Endothelial cell of umbilical vein (primary cell): Measurements from ENCODE around the gene ZDHHC19. TPM values are rescaled to one million over a fixed set of nuclear protein-coding genes. Genes with fewer than 3 reads are reported as not detected.

Experiments
- BruUV-seq: library from RNA; stranded (reverse); fragments of 400-500 nt; replicated peaks from 2 replicates; lab custom pipeline; 2021; lab: Mats Ljungman, UMichigan
- CTCF ChIA-PET: fragments of 300-600, 350-600 bp; sonication (Branson Sonifier 250); formaldehyde crosslinking; loops from one replicate; lab custom pipeline; 2021; ENCODE audit warnings: antibody characterized with exemption, inconsistent platforms; lab: Charles Lee
- POLR2A ChIA-PET: fragments of 300-600, 350-600 bp; sonication (Branson Sonifier 250); formaldehyde crosslinking; loops from one replicate; lab custom pipeline; 2021; ENCODE audit warnings: antibody characterized with exemption, inconsistent platforms; lab: Charles Lee
- DNase-seq: peaks from one replicate; pipeline ENCODE4 v3.0.0-alpha.2; 2011; ENCODE audit warnings: low read depth, low spot score
- FAIRE-seq: peaks from 2 replicates; lab custom pipeline; 2011; peaks lifted over from hg19 to GRCh38; lab: Jason Lieb, UNC
- H2AFZ ChIP-seq: 2 replicates; pipeline ENCODE4 v1.6.0; 2012; ENCODE audit warnings: low read depth, low read length, control low read depth, inconsistent platforms
- H3K27ac ChIP-seq: 2 replicates; pipeline ENCODE4 v1.5.1; 2011; ENCODE audit warnings: low read depth, mild to moderate bottlenecking, control low read depth, low read length, moderate library complexity; ENCODE audit not compliant: insufficient read depth
- H3K27me3 ChIP-seq, 2 experiments: 2 replicates each; pipeline versions ENCODE4 v1.6.0 to v1.6.1; 2011; ENCODE audit warnings: low read length in 2 of 2, mixed read lengths in 1 of 2; ENCODE audit not compliant: control insufficient read depth in 2 of 2, insufficient read depth in 2 of 2
- H3K36me3 ChIP-seq, 2 experiments: 2 replicates in 1 of 2; 3 replicates in 1 of 2; pipeline ENCODE4 v1.5.1; 2011; ENCODE audit warnings: low read length in 2 of 2, mild to moderate bottlenecking in 1 of 2, moderate library complexity in 1 of 2; ENCODE audit not compliant: control insufficient read depth in 2 of 2, insufficient read depth in 2 of 2; ENCODE audit errors: extremely low read depth in 1 of 2
- H3K4me1 ChIP-seq: 3 replicates; pipeline ENCODE4 v1.5.1; 2011; ENCODE audit warnings: mild to moderate bottlenecking, low read length; ENCODE audit not compliant: control insufficient read depth, insufficient read depth; ENCODE audit errors: extremely low read depth
- H3K4me2 ChIP-seq: 2 replicates; pipeline ENCODE4 v1.6.1; 2011; ENCODE audit warnings: low read length, control low read depth, mixed read lengths; ENCODE audit not compliant: insufficient read depth
- H3K4me3 ChIP-seq, 3 experiments: fragments of 200-600 bp in 1 of 3; sonication (generic), shearing (Covaris generic) in 1 of 3; replicated peaks in 1 of 3; 2 replicates each; pipeline ENCODE4 v1.5.1; 2011 to 2016; ENCODE audit warnings: control low read depth in 3 of 3, low read length in 3 of 3, mild to moderate bottlenecking in 2 of 3, inconsistent platforms in 1 of 3, low read depth in 1 of 3, moderate library complexity in 1 of 3; ENCODE audit not compliant: insufficient read depth in 1 of 3
- H3K79me2 ChIP-seq: 2 replicates; pipeline ENCODE4 v1.6.0; 2012; ENCODE audit warnings: low read length, inconsistent platforms; ENCODE audit not compliant: control insufficient read depth, insufficient read depth
- H3K9ac ChIP-seq: replicated peaks from 2 replicates; pipeline ENCODE3; 2011; ENCODE audit warnings: low read length, control low read depth; ENCODE audit not compliant: insufficient read depth; ENCODE audit errors: extremely low read depth
- H3K9me1 ChIP-seq: replicated peaks from 3 replicates; pipeline ENCODE4 v1.6.0; 2011; ENCODE audit warnings: mild to moderate bottlenecking, low read length; ENCODE audit not compliant: control insufficient read depth, insufficient read depth; ENCODE audit errors: extremely low read depth
- H3K9me3 ChIP-seq: replicated peaks from 2 replicates; pipeline ENCODE4 v1.5.1; 2012; ENCODE audit warnings: low read length, inconsistent platforms; ENCODE audit not compliant: control insufficient read depth, insufficient read depth
- H4K20me1 ChIP-seq: replicated peaks from 2 replicates; pipeline ENCODE3; 2011; ENCODE audit warnings: mild to moderate bottlenecking, low read length; ENCODE audit not compliant: control insufficient read depth, insufficient read depth; ENCODE audit errors: extremely low read depth
- EZH2 ChIP-seq: IDR thresholded peaks from 2 replicates; pipeline ENCODE4 v1.6.1; 2012; ENCODE audit warnings: borderline replicate concordance, low read depth, mild to moderate bottlenecking, moderate library complexity, low read length, inconsistent platforms; ENCODE audit not compliant: severe bottlenecking
- FOS ChIP-seq: IDR thresholded peaks from 2 replicates; pipeline ENCODE4 v1.6.1; 2011; ENCODE audit warnings: mild to moderate bottlenecking, low read length, moderate library complexity, borderline replicate concordance; ENCODE audit not compliant: insufficient read depth
- GATA2 ChIP-seq: IDR thresholded peaks from 2 replicates; pipeline ENCODE4 v1.7.0; 2011; ENCODE audit warnings: low read depth, mild to moderate bottlenecking, moderate library complexity, mixed read lengths, low read length; ENCODE audit not compliant: insufficient read length, insufficient read depth
- JUN ChIP-seq: IDR thresholded peaks from 2 replicates; pipeline ENCODE4 v1.6.1; 2011; ENCODE audit warnings: borderline replicate concordance, low read depth; ENCODE audit not compliant: insufficient read length, insufficient read depth
- MYC ChIP-seq: IDR thresholded peaks from one replicate; pipeline ENCODE4 v1.6.1; 2011; ENCODE audit warnings: mild to moderate bottlenecking, low read depth, low read length
- POLR2A ChIP-seq: IDR thresholded peaks from 2 replicates; pipeline ENCODE4 v1.6.1; 2012; ENCODE audit warnings: low read depth, mild to moderate bottlenecking, control low read depth, low read length
- POLR2AphosphoS5 ChIP-seq: IDR thresholded peaks from 2 replicates; pipeline ENCODE4 v1.6.1; 2012; ENCODE audit warnings: low read depth, mild to moderate bottlenecking, control low read depth, low read length, moderate library complexity; ENCODE audit not compliant: insufficient read depth
- dilution Hi-C: fragments of 300-500 bp; cut with MboI; formaldehyde crosslinking; loops from one replicate; pipeline ENCODE4 v1.15.0; 2019; ENCODE audit warnings: low sequenced_read_pairs; ENCODE audit not compliant: extremely low pct_ligation_motif_present
- intact Hi-C: fragments of 100-400 bp; cut with micrococcal nuclease; formaldehyde crosslinking; loops from one replicate; pipeline ENCODE4 v1.10.0; 2022
- polyA plus RNA-seq, 4 experiments: library from polyadenylated mRNA; depleted of rRNA in 3 of 4; stranded (reverse) in 3 of 4; unstranded in 1 of 4; fragments of >200 nt; gene quantifications; 2 replicates each; pipeline versions ENCODE4 v1.2.1 to v1.2.3, GENCODE V29; 2011 to 2012; ENCODE audit warnings: missing spikeins in 1 of 4
- total RNA-seq: library from RNA; stranded (reverse); gene quantifications from 2 replicates; pipeline ENCODE4 v1.2.3, GENCODE V29; 2021
- TF ChIP-seq, protein P1 (sequence below), 2 donors: IDR thresholded peaks; 1 replicate in 1 of 2; 2 replicates in 1 of 2; pipeline ENCODE4 v1.5.1; 2011; ENCODE audit warnings: low read length in 2 of 2, mild to moderate bottlenecking in 2 of 2, moderate library complexity in 2 of 2, control low read depth in 1 of 2, inconsistent platforms in 1 of 2, low read depth in 1 of 2; ENCODE audit not compliant: insufficient read depth in 1 of 2; ENCODE audit errors: extremely low read depth in 1 of 2
- TF ChIP-seq, protein P2 (sequence below): IDR thresholded peaks from 2 replicates; pipeline ENCODE4 v1.6.1; 2011; ENCODE audit not compliant: insufficient read depth, insufficient read length

ZDHHC19 gene
- total and polyA plus RNA-seq, 2 donors (not counting 3 experiments of a cell fraction or from before 2014, with no cell fraction given) = not detected

DNA sequence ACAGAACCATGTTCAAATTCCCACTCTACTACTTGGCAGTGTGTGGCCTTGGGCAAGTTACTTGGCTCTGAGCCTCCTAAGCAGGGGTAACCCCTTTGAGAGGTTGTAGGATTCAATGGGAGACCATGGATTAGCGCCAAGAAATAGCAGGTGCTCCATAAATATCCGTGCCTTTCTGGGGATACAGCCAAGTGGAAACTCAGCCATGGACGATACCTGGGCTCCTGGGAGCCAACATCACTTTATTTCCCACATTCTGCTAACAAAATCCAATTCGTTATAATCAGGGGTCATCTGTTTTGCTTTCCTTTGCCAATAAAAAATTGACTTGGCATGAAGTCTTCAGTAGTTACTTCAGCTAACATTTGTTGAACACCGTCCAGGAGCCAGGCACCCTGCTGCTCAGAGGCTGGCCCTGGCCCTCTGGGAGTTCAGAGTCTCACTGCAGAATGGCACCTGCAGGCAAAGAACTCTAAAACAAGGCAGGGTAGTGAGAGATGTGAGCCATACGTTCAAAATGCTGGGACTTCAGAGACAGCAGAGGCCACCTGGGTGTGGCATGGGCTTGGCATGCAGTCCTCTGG, 42.3 kb downstream of the ZDHHC19 start:
- Histone ChIP-seq H3K9me3 (no peaks in the 10 kb centered on the region), H3K4me2 (no peak overlapping the region), H3K9ac (no peak overlapping the region), H2AFZ (no peak overlapping the region), H3K36me3 (no peaks in the 10 kb centered on the region), H3K9me1 (no peaks in the 10 kb centered on the region), H3K27ac (no peak overlapping the region), H4K20me1 (no peaks in the 10 kb centered on the region), H3K4me3 (no peak overlapping the region), H3K4me1 (no peaks in the 10 kb centered on the region), H3K27me3 (no peaks in the 10 kb centered on the region), H3K79me2 (no peaks in the 10 kb centered on the region)
- POLR2A ChIA-PET = no interaction called here
- no peak for DNase-seq
- intact Hi-C loops (no loop called here), dilution Hi-C loops (no loop called here)
- no peak for FAIRE-seq
- BruUV-seq = no TSS peak
- CTCF ChIA-PET = no interaction called here
- TF ChIP-seq, protein P1, sequence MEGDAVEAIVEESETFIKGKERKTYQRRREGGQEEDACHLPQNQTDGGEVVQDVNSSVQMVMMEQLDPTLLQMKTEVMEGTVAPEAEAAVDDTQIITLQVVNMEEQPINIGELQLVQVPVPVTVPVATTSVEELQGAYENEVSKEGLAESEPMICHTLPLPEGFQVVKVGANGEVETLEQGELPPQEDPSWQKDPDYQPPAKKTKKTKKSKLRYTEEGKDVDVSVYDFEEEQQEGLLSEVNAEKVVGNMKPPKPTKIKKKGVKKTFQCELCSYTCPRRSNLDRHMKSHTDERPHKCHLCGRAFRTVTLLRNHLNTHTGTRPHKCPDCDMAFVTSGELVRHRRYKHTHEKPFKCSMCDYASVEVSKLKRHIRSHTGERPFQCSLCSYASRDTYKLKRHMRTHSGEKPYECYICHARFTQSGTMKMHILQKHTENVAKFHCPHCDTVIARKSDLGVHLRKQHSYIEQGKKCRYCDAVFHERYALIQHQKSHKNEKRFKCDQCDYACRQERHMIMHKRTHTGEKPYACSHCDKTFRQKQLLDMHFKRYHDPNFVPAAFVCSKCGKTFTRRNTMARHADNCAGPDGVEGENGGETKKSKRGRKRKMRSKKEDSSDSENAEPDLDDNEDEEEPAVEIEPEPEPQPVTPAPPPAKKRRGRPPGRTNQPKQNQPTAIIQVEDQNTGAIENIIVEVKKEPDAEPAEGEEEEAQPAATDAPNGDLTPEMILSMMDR (IDR thresholded peaks at IDR 0.05; ENCODE audit: extremely low read depth in 1 of 2, insufficient read depth in 1 of 2, low read depth in 1 of 2, low read length in 2 of 2) = no peak
- TF ChIP-seq POLR2A (no peak), POLR2AphosphoS5 (no peak), MYC (no peak), GATA2 (no peak), JUN (no peak), FOS (no peak), EZH2 (no peak)
- TF ChIP-seq, protein P2, sequence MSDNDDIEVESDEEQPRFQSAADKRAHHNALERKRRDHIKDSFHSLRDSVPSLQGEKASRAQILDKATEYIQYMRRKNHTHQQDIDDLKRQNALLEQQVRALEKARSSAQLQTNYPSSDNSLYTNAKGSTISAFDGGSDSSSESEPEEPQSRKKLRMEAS = no peak
